ENCODE data around the gene ILK. TPM values are rescaled to one million over a fixed set of nuclear protein-coding genes. Genes with fewer than 3 reads are reported as not detected.

ILK gene
- total RNA-seq, 1 experiment from 2014 or later: 117 TPM

DNA sequence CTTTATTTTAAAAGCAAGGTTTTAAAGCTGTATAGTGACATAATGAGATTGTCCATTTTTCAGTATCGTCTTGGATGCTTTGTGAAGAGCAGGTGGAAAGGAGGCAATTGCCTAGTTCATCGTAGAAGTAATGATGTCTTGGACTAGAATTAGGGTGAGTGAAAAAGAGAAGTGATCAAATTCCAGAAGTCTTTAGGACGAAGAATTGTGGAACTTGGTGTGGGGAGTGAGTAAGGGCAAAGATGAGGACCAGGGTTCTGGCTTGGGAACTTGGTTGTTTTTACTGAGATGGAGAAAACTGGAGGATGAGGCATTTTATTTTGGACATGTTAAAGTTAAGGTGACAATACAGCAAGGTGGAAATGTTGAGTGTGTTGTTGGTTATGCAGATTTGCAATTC is 1.2 kb downstream of the ILK start:
- ChIA-PET POLR2A (interaction anchor here (0.8 to 2.2 kb wide), 3 partner anchors 78 to 215 kb away, joined by 5 to 10 read pairs (median 8); partner anchors contain the start of genes ARFIP2, MRPL17, SMPD1 and TIMM10B), CTCF (interaction anchor here (0.9 to 1.3 kb wide), 5 partner anchors 14 to 226 kb away, joined by 3 to 7 read pairs (median 4); partner anchors contain the start of genes MRPL17 and TPP1)
- H3K9me3 Mint-ChIP-seq (ENCODE audit: unreplicated experiment): no peaks in the 10 kb centered on the region
- Histone ChIP-seq H3K36me3 (ENCODE audit: control insufficient read depth, insufficient read depth, low read length) (peaks cover 5% of the 10 kb centered on the region), H3K27me3 (replicated peaks; ENCODE audit: control insufficient read depth, insufficient read depth, low read length) (no peaks in the 10 kb centered on the region), H3K4me3 (ENCODE audit: low read depth, low read length) (peak overlapping the region; percentile 60), H3K9me3 (no peaks in the 10 kb centered on the region), H3K4me1 (peaks cover 34% of the 10 kb centered on the region)
- H3K4me1 Mint-ChIP-seq (ENCODE audit: low read depth, unreplicated experiment): peaks cover 17% of the 10 kb centered on the region
- H3K27ac Mint-ChIP-seq (ENCODE audit: unreplicated experiment): no peak overlapping the region
- H3K36me3 Mint-ChIP-seq (ENCODE audit: insufficient read depth, unreplicated experiment): no peaks in the 10 kb centered on the region
- H3K4me3 Mint-ChIP-seq (ENCODE audit: unreplicated experiment): no peak overlapping the region
- no peak for DNase-seq
- TF ChIP-seq, protein P1, sequence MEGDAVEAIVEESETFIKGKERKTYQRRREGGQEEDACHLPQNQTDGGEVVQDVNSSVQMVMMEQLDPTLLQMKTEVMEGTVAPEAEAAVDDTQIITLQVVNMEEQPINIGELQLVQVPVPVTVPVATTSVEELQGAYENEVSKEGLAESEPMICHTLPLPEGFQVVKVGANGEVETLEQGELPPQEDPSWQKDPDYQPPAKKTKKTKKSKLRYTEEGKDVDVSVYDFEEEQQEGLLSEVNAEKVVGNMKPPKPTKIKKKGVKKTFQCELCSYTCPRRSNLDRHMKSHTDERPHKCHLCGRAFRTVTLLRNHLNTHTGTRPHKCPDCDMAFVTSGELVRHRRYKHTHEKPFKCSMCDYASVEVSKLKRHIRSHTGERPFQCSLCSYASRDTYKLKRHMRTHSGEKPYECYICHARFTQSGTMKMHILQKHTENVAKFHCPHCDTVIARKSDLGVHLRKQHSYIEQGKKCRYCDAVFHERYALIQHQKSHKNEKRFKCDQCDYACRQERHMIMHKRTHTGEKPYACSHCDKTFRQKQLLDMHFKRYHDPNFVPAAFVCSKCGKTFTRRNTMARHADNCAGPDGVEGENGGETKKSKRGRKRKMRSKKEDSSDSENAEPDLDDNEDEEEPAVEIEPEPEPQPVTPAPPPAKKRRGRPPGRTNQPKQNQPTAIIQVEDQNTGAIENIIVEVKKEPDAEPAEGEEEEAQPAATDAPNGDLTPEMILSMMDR (IDR thresholded peaks at IDR 0.05; ENCODE audit: insufficient read depth in 1 of 2, low read depth in 1 of 2, low read length in 1 of 2, severe bottlenecking in 1 of 2, unreplicated experiment in 1 of 2): no peak
- intact Hi-C loops (cut with micrococcal nuclease; ENCODE audit: unreplicated experiment): loop anchor here (1.0 to 2.0 kb wide), 4 partner anchors 64 to 130 kb away; partner anchors contain the start of gene MRPL17
- no TSS peak for BruUV-seq (replicated peaks)
- H3K27me3 Mint-ChIP-seq (ENCODE audit: insufficient read depth, unreplicated experiment): no peaks in the 10 kb centered on the region

DNA sequence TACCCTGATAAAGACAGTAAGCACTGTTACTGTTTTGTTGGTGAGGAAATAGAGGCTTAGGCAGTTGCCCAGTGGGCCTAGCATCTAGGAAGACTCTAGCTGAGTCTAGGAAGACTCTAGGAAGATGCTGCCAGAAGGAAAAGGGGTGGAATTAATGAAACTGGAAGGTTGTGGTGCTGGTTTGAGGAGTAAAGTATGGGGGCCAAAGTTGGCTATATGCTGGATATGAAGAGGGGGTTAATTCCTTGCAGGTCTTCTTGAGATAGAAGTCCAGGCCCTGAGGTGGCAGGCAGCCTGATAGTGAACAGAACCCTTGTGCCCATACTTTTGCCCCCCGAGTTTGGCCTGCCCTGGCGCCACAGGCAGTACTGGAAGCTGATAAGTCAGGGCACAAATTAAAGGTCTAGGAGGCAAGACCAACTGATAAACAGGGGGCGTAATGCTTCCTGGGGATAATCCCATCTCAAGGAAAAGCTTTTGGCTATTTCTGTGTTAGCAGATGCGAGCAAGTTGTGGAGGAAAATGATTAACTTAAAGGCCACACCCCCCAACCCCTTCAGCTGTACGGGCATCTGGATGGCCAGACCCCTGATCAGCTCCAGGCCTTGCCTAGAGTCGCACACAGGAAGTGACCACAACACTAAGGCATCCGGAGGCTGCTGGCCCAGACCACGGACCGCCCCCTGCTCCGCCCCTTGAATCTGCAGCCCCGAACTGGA is 3.1 kb downstream of the ILK start:
- TF ChIP-seq, protein P1 (IDR thresholded peaks at IDR 0.05; ENCODE audit: insufficient read depth in 1 of 2, low read depth in 1 of 2, low read length in 1 of 2, severe bottlenecking in 1 of 2, unreplicated experiment in 1 of 2): no peak
- no TSS peak for BruUV-seq (replicated peaks)

GRCh38 chr11:6607190-6607795 is 3.7 kb downstream of the ILK start:
- Mint-ChIP-seq H3K9me3 (ENCODE audit: unreplicated experiment) (no peaks in the 10 kb centered on the region), H3K4me3 (ENCODE audit: unreplicated experiment) (no peak overlapping the region), H3K36me3 (ENCODE audit: insufficient read depth, unreplicated experiment) (no peaks in the 10 kb centered on the region), H3K4me1 (ENCODE audit: low read depth, unreplicated experiment) (peaks cover 17% of the 10 kb centered on the region), H3K27me3 (ENCODE audit: insufficient read depth, unreplicated experiment) (no peaks in the 10 kb centered on the region), H3K27ac (ENCODE audit: unreplicated experiment) (peak overlapping the region; percentile 16)
- peaks cover 38% of the 10 kb centered on the region for H3K4me1 ChIP-seq
- DNase-seq: no peak
- POLR2A ChIA-PET: interaction anchor here (0.9 to 1.4 kb wide), 3 partner anchors 12 to 126 kb away, joined by 4 to 11 read pairs (median 5); partner anchors contain the start of genes ARFIP2, MRPL17, TIMM10B and TPP1
- H3K27me3 ChIP-seq (replicated peaks; ENCODE audit: control insufficient read depth, insufficient read depth, low read length): no peaks in the 10 kb centered on the region
- intact Hi-C loops (cut with micrococcal nuclease; ENCODE audit: unreplicated experiment): no loop called here
- CTCF ChIA-PET: interaction anchor here (0.8 to 1.5 kb wide), 6 partner anchors 12 to 244 kb away, joined by 3 to 9 read pairs (median 5); partner anchors contain the start of genes MRPL17 and TPP1
- H3K4me3 ChIP-seq (ENCODE audit: low read depth, low read length): no peak overlapping the region
- TF ChIP-seq, protein P1 (IDR thresholded peaks at IDR 0.05; ENCODE audit: insufficient read depth in 1 of 2, low read depth in 1 of 2, low read length in 1 of 2, severe bottlenecking in 1 of 2, unreplicated experiment in 1 of 2): no peak
- peaks cover 5% of the 10 kb centered on the region; the same call in 1 of the 2 replicates for H3K36me3 ChIP-seq (ENCODE audit: control insufficient read depth, insufficient read depth, low read length)
- H3K9me3 ChIP-seq: no peaks in the 10 kb centered on the region
- BruUV-seq (replicated peaks): no TSS peak

More for the DNA sequence above, 3.1 kb downstream of the ILK start:
- peaks cover 17% of the 10 kb centered on the region for H3K4me1 Mint-ChIP-seq (ENCODE audit: low read depth, unreplicated experiment)
- no peak overlapping the region for H3K4me3 ChIP-seq (ENCODE audit: low read depth, low read length)
- H3K9me3 ChIP-seq: no peaks in the 10 kb centered on the region
- ChIA-PET POLR2A (interaction anchor here (0.6 to 1.4 kb wide), 4 partner anchors 12 to 125 kb away, joined by 4 to 11 read pairs (median 4); partner anchors contain the start of genes ARFIP2, MRPL17, TIMM10B and TPP1), CTCF (interaction anchor here (0.5 to 1.5 kb wide), 7 partner anchors 13 to 244 kb away, joined by 3 to 9 read pairs (median 5); partner anchors contain the start of genes MRPL17 and TPP1)
- H3K4me3 Mint-ChIP-seq (ENCODE audit: unreplicated experiment): peak overlapping the region; percentile 49
- intact Hi-C loops (cut with micrococcal nuclease; ENCODE audit: unreplicated experiment): no loop called here
- peaks cover 43% of the 10 kb centered on the region for H3K4me1 ChIP-seq
- no peaks in the 10 kb centered on the region for H3K36me3 Mint-ChIP-seq (ENCODE audit: insufficient read depth, unreplicated experiment)
- H3K27ac Mint-ChIP-seq (ENCODE audit: unreplicated experiment): peak overlapping the region; percentile 93
- no peaks in the 10 kb centered on the region for H3K9me3 Mint-ChIP-seq (ENCODE audit: unreplicated experiment)
- peak; percentile 93 to 96 for DNase-seq
- peaks cover 5% of the 10 kb centered on the region; the same call in 1 of the 2 replicates for H3K36me3 ChIP-seq (ENCODE audit: control insufficient read depth, insufficient read depth, low read length)
- H3K27me3 ChIP-seq (replicated peaks; ENCODE audit: control insufficient read depth, insufficient read depth, low read length): no peaks in the 10 kb centered on the region
- no peaks in the 10 kb centered on the region for H3K27me3 Mint-ChIP-seq (ENCODE audit: insufficient read depth, unreplicated experiment)

All from Caco-2 (cell line).